Lower lobe of right lung (tissue), 2 donors: ENCODE data around the gene ACP6. TPM values are rescaled to one million over a fixed set of nuclear protein-coding genes. Genes with fewer than 3 reads are reported as not detected.

ENCODE experiments used
- ATAC-seq, 2 donors: fragments of 200-7000 bp; cut with Tn5 transposase; one replicate each; pipeline ENCODE4 v1.9.1; 2020 to 2022; ENCODE audit warnings: mild to moderate bottlenecking in 2 of 2, moderate library complexity in 2 of 2
- DNase-seq: peaks from one replicate; pipeline ENCODE4 v3.0.0-alpha.2; 2020
- H3K27ac ChIP-seq: fragments of 200-600 bp; one replicate; pipeline ENCODE4 v1.8.0; 2022
- H3K27me3 ChIP-seq: fragments of 200-600 bp; one replicate; pipeline ENCODE4 v1.8.0; 2022; ENCODE audit warnings: low read depth
- H3K36me3 ChIP-seq: fragments of 200-600 bp; one replicate; pipeline ENCODE4 v1.8.0; 2022; ENCODE audit warnings: mild to moderate bottlenecking
- H3K4me1 ChIP-seq: fragments of 200-600 bp; one replicate; pipeline ENCODE4 v1.8.0; 2022
- H3K4me3 ChIP-seq: fragments of 200-600 bp; one replicate; pipeline ENCODE4 v1.8.0; 2022; ENCODE audit warnings: mild to moderate bottlenecking
- H3K9me3 ChIP-seq: fragments of 200-600 bp; one replicate; pipeline ENCODE4 v1.8.0; 2022
- CTCF ChIP-seq: fragments of 200-600 bp; IDR thresholded peaks from one replicate; pipeline ENCODE4 v1.8.0; 2022; ENCODE audit warnings: antibody characterized with exemption, mild to moderate bottlenecking
- intact Hi-C: fragments of 100-400 bp; cut with DNase I; formaldehyde crosslinking; loops from one replicate; pipeline ENCODE4 v1.11.0; 2022
- long read RNA-seq: library from polyadenylated mRNA; unstranded; transcript quantifications from one replicate; pipeline ENCODE4 v2.0.0, GENCODE V29; 2021
- total RNA-seq: library from RNA; stranded (reverse); fragmentation: NEBNext Ultra II Directional; extraction: Animal tissue kit (Norgen Biotek cat#: 25700); gene quantifications from one replicate; pipeline ENCODE4 v1.2.1, GENCODE V29; 2021
- donor health status: DM: no; HTN: yes; CAD: no; lungs with severe emphysema.

Gene ACP6
- total RNA-seq = 16.4 TPM
- long read RNA-seq, full-length matches to known transcripts = 11 of 17 reads
- long read RNA-seq, partial matches to known transcripts = 0 of 17 reads
- long read RNA-seq, other reads (novel, unspliced or antisense) = 6 of 17 reads

GRCh38 chr1:147670319-147671001 is at the start of gene ACP6:
Gene ACP6, minus strand, starts transcription at chr1:147670524. Its CDS starts 476 bp downstream, at chr1:147670048.
- DNase-seq = peak; percentile 98

GRCh38 chr1:147719711-147720225 is 49.4 kb upstream of the ACP6 start:
- intact Hi-C loops = loop anchor here (10.0 kb wide), 1 partner anchor 175 kb away; no protein-coding TSS in a partner anchor
- no peak for ATAC-seq
- TF ChIP-seq CTCF = no peak
- Histone ChIP-seq H3K27ac (no peak overlapping the region), H3K36me3 (no peaks in the 10 kb centered on the region), H3K4me3 (no peak overlapping the region), H3K27me3 (no peaks in the 10 kb centered on the region), H3K9me3 (no peaks in the 10 kb centered on the region), H3K4me1 (no peaks in the 10 kb centered on the region)
- no peak for DNase-seq

More at GRCh38 chr1:147670319-147671001, at the start of gene ACP6:
- ATAC-seq = peak; percentile 99
- Histone ChIP-seq H3K4me3 (peak within 1 kb of the TSS; percentile 70), H3K9me3 (no peaks in the 10 kb centered on the region), H3K36me3 (no peaks in the 10 kb centered on the region), H3K4me1 (peaks cover 4% of the 10 kb centered on the region), H3K27ac (peak within 1 kb of the TSS; percentile 82), H3K27me3 (no peaks in the 10 kb centered on the region)
- intact Hi-C loops = no loop called here
- no peak for TF ChIP-seq CTCF

GRCh38 chr1:147719029-147719698 is 48.8 kb upstream of the ACP6 start:
- DNase-seq (no peak), ATAC-seq (no peak)
- H3K27ac ChIP-seq = no peak overlapping the region
- intact Hi-C loops = no loop called here
- no peak for TF ChIP-seq CTCF
- no peak overlapping the region for H3K4me3 ChIP-seq
- no peaks in the 10 kb centered on the region for H3K9me3 ChIP-seq
- no peaks in the 10 kb centered on the region for H3K36me3 ChIP-seq
- peaks cover under 1% of the 10 kb centered on the region for H3K27me3 ChIP-seq
- H3K4me1 ChIP-seq = no peaks in the 10 kb centered on the region

GRCh38 chr1:147717706-147718097 is 47.4 kb upstream of the ACP6 start:
- DNase-seq (no peak), ATAC-seq (peak; percentile 19 to 65)
- TF ChIP-seq CTCF = no peak
- no peaks in the 10 kb centered on the region for H3K36me3 ChIP-seq
- H3K27ac ChIP-seq = no peak overlapping the region
- peaks cover 5% of the 10 kb centered on the region for H3K27me3 ChIP-seq
- no peak overlapping the region for H3K4me3 ChIP-seq
- H3K4me1 ChIP-seq = no peaks in the 10 kb centered on the region
- no peaks in the 10 kb centered on the region for H3K9me3 ChIP-seq
- intact Hi-C loops = no loop called here

- Histone ChIP-seq H3K27me3 (peaks cover 5% of the 10 kb centered on the region), H3K4me3 (no peak overlapping the region), H3K36me3 (no peaks in the 10 kb centered on the region), H3K9me3 (no peaks in the 10 kb centered on the region), H3K4me1 (no peaks in the 10 kb centered on the region), H3K27ac (no peak overlapping the region)
- TF ChIP-seq CTCF = no peak
- DNase-seq = no peak
- intact Hi-C loops = no loop called here
- ATAC-seq = peak; percentile 40 to 81
Measured at GRCh38 chr1:147717051-147717705, 46.9 kb upstream of the ACP6 start.
